Stimulated activated naive CD8-positive, alpha-beta T cell treated with anti-CD3 and anti-CD28 coated beads, Interleukin-15, Interleukin-2, amounts not matched to agents 100 U/mL and 50 U/mL, for 24 hours (primary cell): ENCODE data around the gene SUGP1.

Source experiments
- ATAC-seq: fragments of 150-1000 bp; cut with Tn5 transposase; one replicate; pipeline ENCODE4 v1.10.0; 2021
- DNase-seq: peaks from one replicate; pipeline ENCODE4 v3.0.0; 2021

SUGP1 gene

DNA sequence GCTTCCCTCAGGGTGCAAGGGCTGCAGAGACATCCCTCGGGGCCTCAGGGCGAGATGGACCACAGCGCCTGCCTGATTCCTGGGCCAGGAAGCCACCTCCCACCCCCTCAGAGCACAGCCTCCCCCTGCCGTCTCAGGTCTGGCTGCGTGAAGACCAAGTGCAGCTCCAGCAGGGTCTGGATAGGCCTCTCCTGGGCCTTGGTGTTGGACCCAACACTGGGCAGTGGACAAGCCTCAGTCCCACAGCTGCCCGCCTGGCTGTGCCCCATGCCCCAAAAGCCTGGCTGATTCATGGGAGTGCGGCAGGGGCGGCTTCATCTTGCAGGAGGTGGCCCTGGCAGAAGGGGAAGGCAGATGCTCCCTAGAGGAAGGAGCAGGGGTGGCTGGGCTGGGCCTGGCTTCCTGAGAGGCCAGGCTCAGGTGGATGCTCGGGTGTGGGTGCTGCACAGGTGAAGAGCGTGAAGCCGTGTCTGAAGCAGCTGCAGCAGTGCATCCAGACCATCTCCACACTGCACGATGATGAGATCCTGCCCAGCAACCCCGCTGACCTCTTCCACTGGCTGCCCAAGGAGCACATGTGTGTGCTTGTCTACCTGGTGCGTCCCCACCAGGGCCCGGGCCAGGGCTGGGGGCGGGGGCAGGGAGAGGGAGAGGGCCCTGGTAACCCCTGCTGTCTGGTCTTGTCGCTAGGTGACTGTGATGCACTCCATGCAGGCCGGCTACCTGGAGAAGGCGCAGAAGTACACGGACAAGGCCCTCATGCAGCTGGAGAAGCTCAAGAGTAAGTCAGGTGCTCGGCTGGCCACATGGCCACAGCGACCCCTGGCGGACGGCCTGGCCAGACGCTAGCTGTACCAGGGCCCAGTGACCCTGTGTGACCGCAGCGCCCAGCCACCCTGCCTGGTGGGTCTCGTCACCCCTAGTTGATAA, 22.0 kb upstream of the SUGP1 start:
- ATAC-seq (no peak), DNase-seq (no peak)

DNA sequence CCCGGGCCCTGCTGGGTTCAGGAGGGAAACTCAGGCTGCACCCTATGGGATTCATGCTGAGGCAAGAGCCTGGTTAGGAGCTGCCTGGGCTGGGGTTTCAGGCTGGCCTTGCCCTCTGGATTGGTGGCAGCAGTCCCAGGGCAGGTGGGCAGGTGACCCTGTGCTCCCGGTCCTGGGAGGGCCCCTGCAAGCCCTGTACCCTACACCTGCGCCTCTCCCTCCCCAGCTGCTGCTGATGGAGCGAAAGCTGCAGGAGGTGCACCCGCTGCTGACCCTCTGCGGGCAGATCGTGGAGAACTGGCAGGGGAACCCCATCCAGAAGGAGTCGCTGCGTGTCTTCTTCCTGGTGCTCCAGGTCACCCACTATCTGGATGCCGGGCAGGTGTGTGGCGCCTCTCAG, 20.7 kb upstream of the SUGP1 start:
- no peak for DNase-seq

DNA sequence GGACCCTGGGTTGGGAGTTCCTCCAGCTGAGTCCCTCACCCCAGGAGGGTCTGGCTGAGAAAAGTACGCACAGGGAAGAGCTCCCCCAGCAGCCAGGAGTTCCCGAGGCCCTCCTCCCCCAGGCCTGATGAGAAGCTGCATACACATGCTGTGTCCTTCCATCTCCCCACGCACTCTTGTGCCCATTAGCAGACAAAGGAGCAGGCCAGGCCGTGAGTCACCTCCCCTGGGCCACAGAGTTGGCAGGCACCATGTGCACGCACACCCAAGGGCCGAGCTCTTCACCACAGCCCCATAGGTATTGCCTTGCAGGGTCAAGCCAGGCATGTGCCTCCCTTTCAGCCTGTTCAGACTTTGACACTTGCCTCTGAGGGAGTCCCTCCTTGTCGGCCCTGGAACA, 17.8 kb upstream of the SUGP1 start:
- ATAC-seq (no peak), DNase-seq (no peak)

More for the DNA sequence above, 20.7 kb upstream of the SUGP1 start:
- ATAC-seq = no peak

DNA sequence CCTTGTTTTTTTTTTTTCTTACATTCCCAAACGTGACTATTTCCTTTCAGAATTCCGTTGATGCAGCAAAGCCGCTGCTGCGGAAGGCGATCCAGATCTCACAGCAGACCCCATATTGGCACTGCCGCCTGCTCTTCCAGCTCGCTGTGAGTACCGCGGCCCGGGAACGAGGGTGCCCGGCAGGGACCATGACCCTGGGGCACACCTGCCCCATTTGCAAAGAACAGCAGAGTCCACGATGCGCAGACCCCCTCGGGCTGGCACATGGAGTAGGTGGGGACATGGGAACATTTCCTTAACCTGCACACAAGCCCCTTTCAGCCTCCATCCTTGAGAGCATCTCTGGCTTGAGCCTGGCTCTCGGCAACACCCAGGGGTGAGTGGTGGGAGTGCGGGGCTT, 16.8 kb upstream of the SUGP1 start:
- DNase-seq (no peak), ATAC-seq (no peak)

DNA sequence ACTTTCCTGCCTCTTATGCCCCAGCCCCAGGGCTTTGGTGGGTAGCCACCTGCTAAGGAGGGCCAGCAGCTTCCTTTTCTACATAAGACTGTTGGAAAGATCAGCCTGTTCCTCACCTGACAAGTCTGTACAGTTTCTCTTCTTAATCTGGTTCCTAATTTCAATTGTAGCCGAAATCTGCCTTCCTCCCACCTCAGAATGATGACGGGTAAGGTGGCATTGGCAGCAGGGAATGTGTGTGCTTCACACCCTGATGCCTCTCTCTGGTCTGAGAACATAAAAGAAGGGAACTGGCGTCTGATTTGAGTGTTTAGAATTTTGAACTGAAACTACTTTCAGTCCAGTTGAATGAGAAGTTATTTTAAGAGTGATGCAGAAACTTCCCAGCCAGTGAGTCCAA, 16.3 kb upstream of the SUGP1 start:
- DNase-seq = no peak
- no peak for ATAC-seq

DNA sequence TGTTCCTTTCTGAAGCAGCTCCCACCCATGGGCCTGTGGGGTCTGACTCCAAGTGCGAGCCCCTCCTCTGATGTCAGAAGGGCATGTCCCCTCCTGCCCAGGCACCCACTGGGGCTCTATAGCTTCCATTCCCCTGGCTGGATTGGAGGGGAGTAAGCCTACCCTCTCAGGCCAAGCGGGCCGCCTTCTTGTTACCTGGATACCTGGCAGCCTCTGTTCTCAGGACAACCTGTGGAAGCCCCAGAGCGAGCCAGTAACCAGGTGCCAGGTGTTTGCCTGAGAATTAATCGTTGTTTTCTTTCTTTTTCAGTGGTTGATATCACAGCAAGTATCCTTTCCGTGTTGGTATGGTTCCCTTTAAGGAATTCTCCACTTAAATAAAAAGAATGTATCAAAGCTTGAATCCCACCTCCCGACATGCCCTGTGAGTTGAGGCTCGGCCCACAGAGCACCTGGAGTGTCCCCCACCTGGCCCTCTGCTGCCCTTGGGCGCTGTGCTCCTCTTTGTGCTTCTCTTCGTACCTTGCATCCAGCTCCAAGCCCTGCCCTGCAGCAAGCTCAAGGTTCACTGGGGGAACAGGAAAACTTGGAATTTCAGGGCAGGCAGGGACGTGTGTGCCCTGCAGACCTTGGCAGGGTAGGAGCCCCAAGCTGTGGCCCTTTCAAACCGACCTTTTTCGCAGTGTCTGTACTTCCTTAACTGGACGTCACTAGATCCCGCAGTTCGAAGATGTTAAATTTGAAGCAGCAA, 15.3 kb upstream of the SUGP1 start:
- DNase-seq (no peak), ATAC-seq (no peak)

DNA sequence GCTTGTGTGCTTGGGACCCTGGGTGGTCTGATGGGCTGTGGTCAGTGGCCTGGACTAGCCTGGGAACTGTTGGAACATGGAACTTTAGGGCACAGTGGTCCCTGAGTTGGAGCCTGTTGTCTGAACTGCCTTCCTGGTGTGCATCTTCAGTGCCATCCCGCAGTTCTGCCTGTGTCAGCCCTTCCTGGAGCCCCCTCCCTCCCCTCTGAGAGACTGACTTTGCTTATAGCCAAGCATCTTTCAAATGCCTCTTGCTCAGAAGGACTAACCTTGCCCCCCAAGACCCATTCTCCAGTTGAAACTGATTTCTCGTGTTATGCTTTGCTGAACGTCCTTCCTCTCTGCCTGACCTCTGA, 14.7 kb upstream of the SUGP1 start:
- ATAC-seq (no peak), DNase-seq (no peak)

DNA sequence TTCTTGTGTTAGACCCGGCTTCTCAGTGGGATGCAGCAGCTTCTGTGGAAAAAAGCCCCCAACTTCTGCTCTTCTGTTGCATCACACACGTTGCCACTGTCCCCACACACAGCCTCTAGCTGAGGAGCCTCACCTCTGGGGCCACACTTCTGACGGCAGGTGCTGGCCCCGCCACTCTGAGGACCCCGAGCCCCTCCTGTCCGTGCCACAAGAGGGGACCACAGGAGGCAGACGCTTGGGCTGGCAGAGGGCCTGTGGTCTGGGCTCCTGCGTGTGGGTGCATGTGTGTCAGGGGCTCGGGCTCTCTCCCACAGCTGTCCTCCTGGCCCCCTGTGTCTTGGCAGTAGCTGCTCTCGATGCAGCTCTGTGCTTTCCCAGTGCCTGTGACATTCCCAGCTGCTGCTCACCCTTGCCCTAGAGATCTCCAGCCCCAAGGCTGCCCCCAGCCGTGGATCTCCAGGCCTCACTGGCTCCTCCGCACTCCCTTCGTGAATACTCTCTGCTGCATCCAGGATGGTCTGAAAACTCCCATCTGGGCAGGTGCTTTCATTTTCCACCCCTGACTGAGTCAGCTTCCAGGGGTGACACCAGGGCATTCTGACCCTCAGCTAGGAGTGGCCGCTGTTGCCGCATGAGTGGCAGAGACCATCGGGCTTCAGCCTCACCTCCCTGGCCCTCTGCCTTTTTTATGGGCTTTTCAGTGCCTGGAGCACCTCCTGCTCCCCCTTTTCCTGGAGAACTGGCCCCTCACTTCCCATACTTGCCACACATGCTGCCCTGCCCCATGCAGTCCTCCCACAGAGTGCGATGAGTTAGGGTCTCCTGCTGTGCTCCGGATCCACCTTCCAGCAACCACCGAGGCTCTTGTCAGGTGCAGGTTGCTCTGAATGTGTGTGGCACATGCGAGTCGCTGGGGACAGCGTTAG, 14.0 kb upstream of the SUGP1 start:
- DNase-seq = no peak
- no peak for ATAC-seq

DNA sequence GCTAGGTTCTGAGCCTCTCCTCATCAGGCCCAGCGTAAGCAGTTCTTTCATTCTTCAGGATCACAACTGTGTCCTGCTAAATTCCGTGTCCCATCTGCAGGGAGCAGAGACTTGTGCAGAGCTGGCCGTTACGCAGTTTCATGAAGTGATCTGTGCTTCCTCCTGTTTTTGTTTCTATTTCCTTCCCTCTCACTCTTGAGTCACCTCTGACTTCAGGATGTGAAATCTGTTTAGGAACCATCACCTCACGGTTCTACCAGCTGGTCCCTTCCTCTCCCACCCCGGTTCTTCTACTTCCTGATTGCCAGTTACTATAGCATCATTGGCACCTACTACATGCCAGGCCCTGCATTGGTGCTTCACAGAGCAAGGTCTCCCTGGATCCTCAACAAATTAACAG, 8.8 kb upstream of the SUGP1 start:
- ATAC-seq (no peak), DNase-seq (no peak)

DNA sequence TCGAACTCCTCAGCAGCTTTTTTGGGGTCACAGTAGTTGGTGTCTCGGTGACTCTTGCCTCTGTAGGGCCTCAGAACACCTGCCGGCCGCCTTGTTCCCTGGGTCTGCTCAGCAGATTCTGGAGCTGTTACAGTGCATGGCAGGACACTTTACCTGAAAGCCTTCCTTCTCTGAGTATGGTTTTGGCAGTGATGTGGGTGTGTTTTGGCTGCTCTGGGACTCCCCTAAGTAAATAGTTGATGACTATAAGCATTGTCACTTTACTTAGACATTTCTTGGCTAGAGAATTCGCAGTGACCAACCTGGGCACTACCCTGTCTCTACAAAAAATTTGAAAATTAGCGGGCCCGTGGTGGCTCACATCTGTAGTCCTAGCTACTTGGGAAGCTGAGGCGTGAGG, 7.4 kb upstream of the SUGP1 start:
- ATAC-seq (no peak), DNase-seq (no peak)

DNA sequence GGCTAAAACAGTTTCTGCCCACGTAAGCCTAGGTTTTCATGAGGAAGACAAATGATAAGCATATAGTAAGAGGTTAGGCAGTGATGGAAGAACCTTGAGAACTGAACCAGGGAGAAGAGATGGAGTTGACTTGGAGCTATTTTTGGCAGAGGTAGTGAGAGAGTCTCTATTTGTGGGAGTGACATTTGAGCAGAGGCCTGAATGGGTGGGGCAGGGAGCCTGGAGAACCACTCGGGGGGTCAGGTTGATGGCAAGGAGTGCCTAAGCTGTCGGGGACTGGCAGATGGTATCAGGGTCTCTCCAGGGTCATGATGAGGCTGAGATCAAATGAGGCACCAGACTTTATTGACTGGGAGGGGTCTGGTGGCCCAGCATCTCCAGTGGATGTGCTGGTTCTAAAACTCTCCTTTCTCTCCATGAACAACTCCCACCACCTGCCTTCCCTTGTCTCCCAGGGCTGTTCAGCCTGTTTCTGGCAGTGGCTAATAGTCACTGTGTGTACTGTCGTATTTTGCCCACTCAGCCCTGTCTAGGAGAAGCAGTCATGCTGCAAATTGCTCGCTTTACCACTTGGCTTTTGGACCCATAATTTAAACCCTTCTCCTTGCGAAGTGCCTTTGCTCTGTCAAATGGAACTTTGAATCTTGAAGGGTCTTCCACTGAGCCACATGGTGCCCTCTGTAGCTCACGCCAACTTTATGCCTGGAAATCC, 3.9 kb upstream of the SUGP1 start:
- DNase-seq = no peak
- no peak for ATAC-seq

DNA sequence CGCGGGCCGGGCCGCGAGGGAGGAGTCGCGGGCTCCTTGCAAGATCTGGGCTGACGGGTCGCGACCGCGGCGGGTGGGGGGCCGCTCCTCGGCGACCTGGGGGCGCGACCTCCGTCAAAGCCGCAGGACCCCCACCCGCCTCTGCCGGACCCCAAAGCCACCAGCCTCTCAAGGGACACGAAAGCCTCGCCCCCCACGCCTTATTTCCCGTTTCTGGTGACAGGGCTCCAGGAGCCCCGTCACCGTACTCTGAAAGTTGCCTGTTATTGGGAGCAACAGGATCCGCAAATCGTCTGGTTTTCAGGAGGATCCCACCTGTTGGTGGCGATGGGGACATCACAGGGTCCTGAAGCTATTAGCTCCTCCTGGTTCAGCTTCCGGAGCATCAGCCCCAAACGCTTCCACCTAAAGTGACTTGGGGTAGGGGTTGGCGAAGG, 850 bp upstream of the SUGP1 start:
- peak; percentile 17 for DNase-seq

DNA sequence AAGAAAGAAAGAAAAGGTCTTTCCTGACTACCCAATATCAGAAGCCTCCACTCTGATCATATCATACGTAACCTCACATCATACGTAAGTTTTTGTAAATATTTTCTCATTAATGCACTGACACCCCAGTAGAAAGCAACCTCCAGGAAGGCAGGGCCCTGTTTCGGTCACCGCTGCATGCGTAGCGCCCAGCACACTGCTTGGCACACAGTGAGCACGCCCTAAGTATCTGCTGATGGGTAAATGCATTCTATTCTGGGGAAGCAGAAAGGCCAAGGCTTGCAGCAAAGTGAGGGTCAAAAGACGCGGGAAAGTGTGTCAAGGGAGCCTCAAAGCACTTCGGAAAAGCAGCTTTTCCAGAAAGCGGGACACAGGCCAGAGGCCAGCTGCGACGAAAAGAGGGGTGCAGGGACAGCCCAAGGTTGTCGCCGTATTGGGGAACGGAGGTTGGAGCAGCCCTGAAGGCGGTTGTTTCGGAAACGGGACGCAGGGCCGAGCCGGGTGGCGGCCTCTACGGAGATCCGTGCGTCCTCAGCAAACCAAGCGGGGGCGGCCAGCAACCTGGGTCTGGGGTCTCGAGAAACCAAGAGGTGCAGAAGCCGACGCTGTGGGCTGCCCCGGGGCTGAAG, 463 bp downstream of the SUGP1 start:
- DNase-seq (no peak), ATAC-seq (no peak)

More for the DNA sequence above, 850 bp upstream of the SUGP1 start:
- ATAC-seq = no peak

DNA sequence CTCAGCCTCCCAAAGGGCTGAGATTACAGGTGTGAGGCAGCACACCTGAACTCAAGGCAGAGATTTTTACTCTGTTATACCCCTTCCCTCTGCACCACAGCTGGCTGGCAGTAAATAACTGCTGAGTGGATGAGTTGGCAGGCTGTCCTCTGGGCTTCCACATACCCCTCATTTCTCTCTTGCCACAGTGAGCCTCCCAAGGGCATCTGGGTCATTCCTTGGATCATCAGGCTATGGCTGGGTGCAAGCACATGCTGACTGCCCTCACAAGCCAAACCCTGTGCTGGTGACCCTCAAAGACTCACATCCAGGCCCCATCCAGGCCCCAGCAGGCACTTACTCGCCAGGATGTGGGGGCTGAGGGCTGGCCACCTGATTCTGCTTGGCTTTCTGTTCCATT, 4.2 kb downstream of the SUGP1 start:
- ATAC-seq (no peak), DNase-seq (no peak)

DNA sequence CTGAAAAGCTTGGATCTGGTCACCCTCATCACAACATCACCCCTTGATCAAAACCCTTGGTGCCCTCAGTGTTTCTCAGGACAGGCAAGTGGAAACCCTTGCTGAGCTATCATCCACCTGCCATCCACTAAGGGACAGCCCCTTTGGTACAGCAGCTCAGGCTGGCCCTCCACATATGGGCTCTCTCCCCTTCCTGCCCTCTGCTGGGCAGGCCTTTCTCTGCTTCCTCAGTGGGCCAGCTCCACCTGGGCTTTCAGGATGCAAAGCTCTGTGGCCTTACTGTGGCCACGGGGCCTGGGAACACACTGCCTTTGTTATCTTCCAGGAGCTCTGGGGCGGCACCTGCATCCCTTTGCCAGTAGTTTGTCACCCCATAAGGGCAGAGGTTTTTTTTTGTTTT, 4.9 kb downstream of the SUGP1 start:
- no peak for ATAC-seq
- no peak for DNase-seq

DNA sequence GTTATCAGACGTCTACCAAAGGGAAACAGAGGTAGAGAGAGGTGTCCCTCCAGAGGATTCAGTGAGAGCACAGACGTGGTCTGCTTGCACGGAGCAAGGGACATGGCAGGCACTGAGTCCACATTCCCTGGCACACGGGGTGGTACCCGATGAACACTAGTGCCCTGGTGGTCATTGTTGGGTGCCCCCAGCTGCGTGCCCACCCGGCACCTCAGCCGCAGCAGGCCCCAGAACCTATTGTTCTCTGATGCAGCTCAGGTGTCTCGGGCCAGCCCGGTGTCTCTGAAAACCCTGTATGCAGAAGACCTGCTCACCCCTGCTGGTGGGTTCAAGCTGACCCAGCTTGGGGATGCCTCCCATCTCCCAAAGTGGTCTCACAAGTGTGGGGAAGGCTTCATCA, 11.9 kb downstream of the SUGP1 start:
- ATAC-seq = no peak
- no peak for DNase-seq

DNA sequence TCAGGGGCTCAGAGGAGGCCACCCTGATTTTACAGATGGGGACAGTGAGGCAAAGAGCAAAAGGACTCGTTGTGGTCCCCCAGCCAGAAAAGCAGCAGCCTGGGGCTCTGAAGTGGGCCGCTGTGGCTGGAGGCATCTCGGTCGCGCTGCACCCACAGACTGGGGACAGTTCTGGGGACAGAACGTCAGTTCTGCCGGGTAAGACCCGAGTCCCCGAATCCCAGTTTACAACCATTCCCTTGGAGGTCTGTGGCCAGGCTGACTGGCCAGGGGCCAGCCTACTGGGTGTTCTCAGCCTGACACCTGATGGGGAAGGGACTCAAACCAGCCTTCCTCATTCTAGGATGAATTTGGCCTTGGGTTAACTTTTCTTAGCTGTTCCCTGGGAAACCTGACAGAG, 14.1 kb downstream of the SUGP1 start:
- no peak for DNase-seq
- ATAC-seq = no peak

DNA sequence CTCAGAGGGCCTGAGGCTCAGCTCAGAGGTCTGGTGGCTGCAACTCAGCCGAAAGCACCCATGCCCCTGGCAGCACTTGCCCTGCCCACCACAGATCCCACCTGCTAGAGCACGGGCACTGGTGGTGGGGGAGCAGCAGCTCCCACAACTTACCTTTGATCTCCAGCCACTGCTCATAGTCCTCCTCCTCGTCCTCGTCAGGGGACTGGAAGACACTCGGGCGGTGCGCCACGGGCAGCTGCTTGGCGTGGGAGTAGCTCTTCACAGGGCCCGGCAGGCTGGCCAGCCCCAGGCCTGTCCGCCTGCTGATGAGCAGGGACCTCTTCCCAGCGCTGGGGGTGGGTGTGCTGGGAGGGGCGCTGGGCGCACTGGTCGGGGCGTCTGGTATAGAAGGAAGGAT, 14.6 kb downstream of the SUGP1 start:
- ATAC-seq (no peak), DNase-seq (no peak)

DNA sequence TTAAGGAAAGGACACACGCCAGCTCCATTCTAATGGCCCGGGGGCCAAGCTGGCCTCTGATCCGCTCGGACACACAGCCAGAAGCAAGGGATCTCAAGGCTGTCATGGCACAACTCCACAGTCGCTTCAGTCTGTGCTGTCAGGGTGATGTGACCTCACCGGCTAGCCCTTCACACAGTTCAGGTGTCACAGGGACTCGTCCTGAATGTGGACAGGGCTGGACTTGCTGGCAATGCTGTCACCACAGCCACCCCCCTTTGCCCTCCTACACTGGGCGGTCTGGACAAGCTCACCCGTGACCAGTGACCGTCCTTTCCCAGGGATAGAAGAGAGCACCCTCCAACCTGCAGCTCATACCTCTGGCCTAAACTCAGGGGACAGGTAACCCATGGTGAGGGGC, 15.2 kb downstream of the SUGP1 start:
- ATAC-seq = no peak
- no peak for DNase-seq

DNA sequence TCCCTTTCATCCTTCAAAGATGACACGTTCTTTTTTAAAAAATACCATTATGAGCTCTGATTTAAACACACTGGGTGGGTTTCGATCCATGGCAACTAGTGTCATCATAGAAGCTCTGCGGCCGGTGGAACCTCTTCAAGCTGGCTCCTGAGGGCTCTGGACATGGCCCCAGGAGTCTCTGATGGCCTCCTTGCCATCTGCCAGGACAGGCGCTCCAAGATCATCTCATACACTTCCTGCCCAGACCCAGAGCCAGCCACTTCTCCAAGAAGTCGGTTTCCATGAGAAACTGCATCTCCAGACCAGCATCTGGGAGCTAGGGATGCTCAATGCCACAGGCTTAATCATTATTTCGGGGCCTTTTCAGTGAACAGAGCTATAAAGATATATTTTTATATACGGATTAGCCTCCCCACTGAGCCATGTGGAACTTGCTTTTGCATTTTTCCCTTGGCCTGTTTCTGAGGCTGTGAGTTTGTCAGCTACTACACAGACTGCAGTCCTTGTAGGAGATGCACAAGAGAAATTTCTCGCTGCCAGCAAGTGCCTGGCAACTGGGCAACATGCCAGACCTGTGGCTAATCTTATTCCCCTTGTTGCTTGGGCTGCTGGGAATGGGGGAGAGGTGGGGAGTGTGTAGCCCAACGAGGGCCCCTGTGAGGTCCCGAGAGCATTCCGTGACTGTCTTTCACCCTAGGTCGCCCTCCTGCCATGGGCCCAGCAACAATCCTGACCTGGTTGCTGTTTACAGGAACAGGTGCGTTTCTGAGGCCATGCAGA, 15.9 kb downstream of the SUGP1 start:
- DNase-seq (no peak), ATAC-seq (no peak)

DNA sequence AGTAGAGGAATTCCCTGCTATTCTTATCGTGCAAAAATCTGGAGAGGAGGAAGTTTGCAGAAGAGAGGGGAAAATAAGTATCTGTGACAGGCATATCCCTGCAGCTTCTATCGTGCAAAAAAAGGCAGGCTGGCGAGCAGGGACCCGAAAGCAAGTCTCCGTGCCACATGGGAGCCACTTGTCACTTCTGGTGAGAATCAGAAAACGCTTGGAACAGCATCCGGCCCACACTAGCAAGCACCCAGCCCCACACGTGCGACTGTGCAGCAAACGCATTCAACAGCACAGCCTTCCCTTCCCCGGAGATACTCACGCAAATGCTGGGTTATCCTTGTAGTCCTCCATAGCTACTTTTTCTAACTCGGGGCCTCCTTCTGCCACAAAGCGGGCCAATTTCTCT, 16.9 kb downstream of the SUGP1 start:
- no peak for ATAC-seq

More for the DNA sequence above, 16.9 kb downstream of the SUGP1 start:
- no peak for DNase-seq
